Measurements from ENCODE around the gene ABCA1. TPM values are rescaled to one million over a fixed set of nuclear protein-coding genes. Genes with fewer than 3 reads are reported as not detected.
A peak's percentile ranks its signal among the peaks of the same experiment; 100 is the strongest.

Gene ABCA1
- total and polyA plus RNA-seq, 2 of the 13 experiments (the other 11 are each of a cell fraction or from before 2014, with no cell fraction given), result 26.8 to 63.8 TPM

GRCh38 chr9:104747565-104748358 is 180.2 kb downstream of the ABCA1 start, which contains the start of gene NIPSNAP3A (continued):
- TF ChIP-seq DMTF1 (CRISPR knock-in tag; IDR thresholded peaks at IDR 0.05) (no peak), SRY (CRISPR knock-in tag; IDR thresholded peaks at IDR 0.05) (peak; percentile 68), NR0B2 (CRISPR knock-in tag; IDR thresholded peaks at IDR 0.05) (no peak), TBX2 (CRISPR knock-in tag; IDR thresholded peaks at IDR 0.05; ENCODE audit: borderline replicate concordance) (peak; percentile 11; the same call in 1 of the 2 replicates), ZNF574 (CRISPR knock-in tag; IDR thresholded peaks at IDR 0.05) (peak; percentile 39), ATF7 (IDR thresholded peaks at IDR 0.05) (no peak), ATF7 (CRISPR knock-in tag; IDR thresholded peaks at IDR 0.05) (peak; percentile 45; the same call in 1 of the 2 replicates), POLR2G (IDR thresholded peaks at IDR 0.05; ENCODE audit: low read depth, low read length) (peak; percentile 70; the same call in 1 of the 2 replicates), ZBTB1 (CRISPR knock-in tag; IDR thresholded peaks at IDR 0.05; ENCODE audit: borderline replicate concordance) (no peak), ZBED4 (CRISPR knock-in tag; IDR thresholded peaks at IDR 0.05; ENCODE audit: borderline replicate concordance) (no peak), KLF6 (CRISPR knock-in tag; IDR thresholded peaks at IDR 0.05) (peak; percentile 33; the same call in 1 of the 2 replicates), HCFC1 (IDR thresholded peaks at IDR 0.05; ENCODE audit: low read depth, low read length) (no peak), SRSF4 (IDR thresholded peaks at IDR 0.05; ENCODE audit: low read depth, low read length, poor library complexity, severe bottlenecking) (no peak), NFKBIZ (CRISPR knock-in tag; IDR thresholded peaks at IDR 0.05) (no peak), ZNF572 (CRISPR knock-in tag; IDR thresholded peaks at IDR 0.05) (no peak), ZNF225 (CRISPR knock-in tag; IDR thresholded peaks at IDR 0.05) (peak; percentile 83), SAP130 (CRISPR knock-in tag; IDR thresholded peaks at IDR 0.05; ENCODE audit: low read depth) (peak; percentile 75), KMT2A (CRISPR knock-in tag; IDR thresholded peaks at IDR 0.05) (no peak; the same call in 1 of the 2 replicates), PCBP1 (IDR thresholded peaks at IDR 0.05; ENCODE audit: borderline replicate concordance, low read depth, low read length) (no peak), ZNF235 (CRISPR knock-in tag; IDR thresholded peaks at IDR 0.05; ENCODE audit: borderline replicate concordance) (no peak)
